Measurements from ENCODE around the gene OR56A3.

OR56A3 gene

GRCh38 chr11:5941951-5942350 is at the start of gene OR56A3:
Gene OR56A3 (plus strand): TSS chr11:5942251. CDS start chr11:5947347, 5,096 bp downstream.
- Histone ChIP-seq H3K36me3 (ENCODE audit: control insufficient read depth, low read length) (no peaks in the 10 kb centered on the region), H3F3A (ENCODE audit: control insufficient read depth, insufficient read depth) (no peaks in the 10 kb centered on the region), H3K27ac (ENCODE audit: low read depth, low read length) (no peak within 1 kb of the TSS), H3K9me3 (ENCODE audit: control insufficient read depth, insufficient read depth, low read length) (peaks cover 5% of the 10 kb centered on the region; the same call in 1 of the 2 replicates), H3K4me1 (ENCODE audit: control insufficient read depth, low read length) (no peaks in the 10 kb centered on the region), H3K79me2 (ENCODE audit: control insufficient read depth, low read length) (no peaks in the 10 kb centered on the region), H4K20me1 (ENCODE audit: control insufficient read depth, insufficient read depth, low read depth, low read length) (no peaks in the 10 kb centered on the region), H3K4me3 (ENCODE audit: low read length) (no peak within 1 kb of the TSS), H3K9me2 (replicated peaks; ENCODE audit: control insufficient read depth, low read length) (no peaks in the 10 kb centered on the region), H3K4me2 (ENCODE audit: low read length) (no peak within 1 kb of the TSS), H3K27me3 (ENCODE audit: control insufficient read depth, low read length) (peaks cover 14% of the 10 kb centered on the region)
- TF ChIP-seq EZH2phosphoT487 (IDR thresholded peaks at IDR 0.05; ENCODE audit: borderline replicate concordance, low read length), result no peak

- Histone ChIP-seq H3K9me2 (replicated peaks; ENCODE audit: control insufficient read depth, low read length) (no peaks in the 10 kb centered on the region), H3K36me3 (ENCODE audit: control insufficient read depth, low read length) (no peaks in the 10 kb centered on the region), H3K4me1 (ENCODE audit: control insufficient read depth, low read length) (no peaks in the 10 kb centered on the region), H3K9me3 (ENCODE audit: control insufficient read depth, insufficient read depth, low read length) (no peaks in the 10 kb centered on the region), H3K27me3 (ENCODE audit: control insufficient read depth, low read length) (no peaks in the 10 kb centered on the region), H3K4me2 (ENCODE audit: low read length) (no peak within 1 kb of the TSS), H3K4me3 (ENCODE audit: low read length) (no peak within 1 kb of the TSS), H4K20me1 (ENCODE audit: control insufficient read depth, insufficient read depth, low read depth, low read length) (no peaks in the 10 kb centered on the region), H3K79me2 (ENCODE audit: control insufficient read depth, low read length) (no peaks in the 10 kb centered on the region), H3K27ac (ENCODE audit: low read depth, low read length) (no peak within 1 kb of the TSS), H3F3A (ENCODE audit: control insufficient read depth, insufficient read depth) (no peaks in the 10 kb centered on the region)
- TF ChIP-seq, protein P1, sequence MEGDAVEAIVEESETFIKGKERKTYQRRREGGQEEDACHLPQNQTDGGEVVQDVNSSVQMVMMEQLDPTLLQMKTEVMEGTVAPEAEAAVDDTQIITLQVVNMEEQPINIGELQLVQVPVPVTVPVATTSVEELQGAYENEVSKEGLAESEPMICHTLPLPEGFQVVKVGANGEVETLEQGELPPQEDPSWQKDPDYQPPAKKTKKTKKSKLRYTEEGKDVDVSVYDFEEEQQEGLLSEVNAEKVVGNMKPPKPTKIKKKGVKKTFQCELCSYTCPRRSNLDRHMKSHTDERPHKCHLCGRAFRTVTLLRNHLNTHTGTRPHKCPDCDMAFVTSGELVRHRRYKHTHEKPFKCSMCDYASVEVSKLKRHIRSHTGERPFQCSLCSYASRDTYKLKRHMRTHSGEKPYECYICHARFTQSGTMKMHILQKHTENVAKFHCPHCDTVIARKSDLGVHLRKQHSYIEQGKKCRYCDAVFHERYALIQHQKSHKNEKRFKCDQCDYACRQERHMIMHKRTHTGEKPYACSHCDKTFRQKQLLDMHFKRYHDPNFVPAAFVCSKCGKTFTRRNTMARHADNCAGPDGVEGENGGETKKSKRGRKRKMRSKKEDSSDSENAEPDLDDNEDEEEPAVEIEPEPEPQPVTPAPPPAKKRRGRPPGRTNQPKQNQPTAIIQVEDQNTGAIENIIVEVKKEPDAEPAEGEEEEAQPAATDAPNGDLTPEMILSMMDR (IDR thresholded peaks at IDR 0.05; ENCODE audit: low read depth, low read length, poor library complexity, severe bottlenecking), result no peak
- no peak for TF ChIP-seq EZH2phosphoT487 (IDR thresholded peaks at IDR 0.05; ENCODE audit: borderline replicate concordance, low read length)
Observed at GRCh38 chr11:5892908-5893307, 49.1 kb upstream of the OR56A3 start, which contains the start of gene OR52E5. Gene OR52E5 (plus strand): TSS chr11:5893208. CDS start chr11:5900777, 7,569 bp downstream.

DNA sequence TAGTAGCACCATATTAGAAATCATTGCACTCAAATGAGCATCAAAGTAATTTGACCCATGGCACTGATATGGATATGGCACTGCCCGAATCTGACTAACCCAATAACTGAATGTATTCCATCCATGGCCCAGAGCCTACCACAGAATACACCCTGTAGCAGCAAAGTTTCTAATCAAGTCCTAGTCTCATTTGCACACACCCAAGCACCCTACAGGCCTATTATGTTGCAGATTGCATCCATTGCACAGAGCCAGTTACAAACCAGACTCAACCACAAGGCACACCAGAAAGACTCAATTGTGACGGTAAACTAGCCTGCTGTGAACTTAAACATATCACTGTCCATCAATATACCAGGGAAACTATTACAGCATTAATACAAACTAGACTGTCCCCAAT is 42.5 kb upstream of the OR56A3 start:
- H3K79me2 ChIP-seq (ENCODE audit: control insufficient read depth, low read length), result no peaks in the 10 kb centered on the region
- no peak overlapping the region for H3K27ac ChIP-seq (ENCODE audit: low read depth, low read length)
- H3F3A ChIP-seq (ENCODE audit: control insufficient read depth, insufficient read depth), result no peaks in the 10 kb centered on the region
- H3K27me3 ChIP-seq (ENCODE audit: control insufficient read depth, low read length), result no peaks in the 10 kb centered on the region
- H3K36me3 ChIP-seq (ENCODE audit: control insufficient read depth, low read length), result no peaks in the 10 kb centered on the region
- H3K9me2 ChIP-seq (replicated peaks; ENCODE audit: control insufficient read depth, low read length), result no peaks in the 10 kb centered on the region
- no peak overlapping the region for H3K4me3 ChIP-seq (ENCODE audit: low read length)
- no peak overlapping the region for H3K4me2 ChIP-seq (ENCODE audit: low read length)
- no peaks in the 10 kb centered on the region for H3K4me1 ChIP-seq (ENCODE audit: control insufficient read depth, low read length)
- no peaks in the 10 kb centered on the region for H4K20me1 ChIP-seq (ENCODE audit: control insufficient read depth, insufficient read depth, low read depth, low read length)
- H3K9me3 ChIP-seq (ENCODE audit: control insufficient read depth, insufficient read depth, low read length), result no peaks in the 10 kb centered on the region
- TF ChIP-seq, protein P1 (IDR thresholded peaks at IDR 0.05; ENCODE audit: low read depth, low read length, poor library complexity, severe bottlenecking), result no peak
- TF ChIP-seq EZH2phosphoT487 (IDR thresholded peaks at IDR 0.05; ENCODE audit: borderline replicate concordance, low read length), result no peak

DNA sequence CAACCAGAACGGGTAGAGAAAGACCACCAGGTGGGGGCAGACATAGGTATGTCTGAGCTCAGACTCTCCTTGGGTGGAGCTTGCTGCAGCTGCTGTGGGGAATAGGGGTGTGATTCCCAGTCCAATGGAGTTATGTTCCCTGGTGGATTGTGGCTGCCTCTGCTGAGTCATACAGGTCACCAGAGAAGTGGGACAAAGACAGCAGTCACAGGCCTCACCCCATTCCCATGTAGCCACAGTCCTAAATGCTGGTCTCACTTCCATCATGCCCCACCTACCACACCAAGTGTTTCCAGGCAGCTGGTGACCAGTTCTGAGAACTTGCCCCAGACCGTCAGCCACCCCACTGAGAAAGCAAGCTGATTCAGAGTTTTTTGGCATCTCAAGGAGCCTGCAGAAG is 31.5 kb upstream of the OR56A3 start:
- H3K27ac ChIP-seq (ENCODE audit: low read depth, low read length), result no peak overlapping the region
- no peaks in the 10 kb centered on the region for H3K36me3 ChIP-seq (ENCODE audit: control insufficient read depth, low read length)
- H3K27me3 ChIP-seq (ENCODE audit: control insufficient read depth, low read length), result no peaks in the 10 kb centered on the region
- H3K4me1 ChIP-seq (ENCODE audit: control insufficient read depth, low read length), result no peaks in the 10 kb centered on the region
- no peaks in the 10 kb centered on the region for H4K20me1 ChIP-seq (ENCODE audit: control insufficient read depth, insufficient read depth, low read depth, low read length)
- no peak overlapping the region for H3K4me2 ChIP-seq (ENCODE audit: low read length)
- TF ChIP-seq EZH2phosphoT487 (IDR thresholded peaks at IDR 0.05; ENCODE audit: borderline replicate concordance, low read length), result no peak
- TF ChIP-seq, protein P1 (IDR thresholded peaks at IDR 0.05; ENCODE audit: low read depth, low read length, poor library complexity, severe bottlenecking), result no peak
- H3K4me3 ChIP-seq (ENCODE audit: low read length), result no peak overlapping the region
- H3F3A ChIP-seq (ENCODE audit: control insufficient read depth, insufficient read depth), result no peaks in the 10 kb centered on the region
- no peaks in the 10 kb centered on the region for H3K79me2 ChIP-seq (ENCODE audit: control insufficient read depth, low read length)
- H3K9me3 ChIP-seq (ENCODE audit: control insufficient read depth, insufficient read depth, low read length), result no peaks in the 10 kb centered on the region
- no peaks in the 10 kb centered on the region for H3K9me2 ChIP-seq (replicated peaks; ENCODE audit: control insufficient read depth, low read length)
